H9 (cell line): Measurements from ENCODE around the gene S100B. TPM values are rescaled to one million over a fixed set of nuclear protein-coding genes. Genes with fewer than 3 reads are reported as not detected.

Experiments
- DNase-seq: peaks from one replicate; pipeline ENCODE4 v3.0.0-alpha.2; 2017
- H2AFZ ChIP-seq: one replicate; pipeline ENCODE4 v1.6.1; 2013; ENCODE audit warnings: mild to moderate bottlenecking, low read length, control low read depth, moderate library complexity
- H2AK5ac ChIP-seq: 2 replicates; pipeline ENCODE4 v1.6.1; 2013; ENCODE audit warnings: low read length, control low read depth, mixed read lengths; ENCODE audit not compliant: insufficient read length
- H2BK120ac ChIP-seq: one replicate; pipeline ENCODE4 v1.6.1; 2013; ENCODE audit warnings: low read depth, mild to moderate bottlenecking, low read length, control low read depth, inconsistent platforms; ENCODE audit not compliant: poor library complexity, severe bottlenecking
- H2BK12ac ChIP-seq: 2 replicates; pipeline ENCODE4 v1.6.1; 2013; ENCODE audit warnings: low read length, control low read depth, mixed read lengths, low read depth; ENCODE audit not compliant: insufficient read length
- H2BK15ac ChIP-seq: 2 replicates; pipeline ENCODE4 v1.6.1; 2013; ENCODE audit warnings: low read depth, low read length, control low read depth
- H2BK20ac ChIP-seq: one replicate; pipeline ENCODE4 v1.6.1; 2013; ENCODE audit warnings: low read depth, mild to moderate bottlenecking, low read length, control low read depth, inconsistent platforms; ENCODE audit not compliant: poor library complexity, severe bottlenecking
- H2BK5ac ChIP-seq: 2 replicates; pipeline ENCODE4 v1.6.1; 2013; ENCODE audit warnings: low read length, control low read depth, mixed read lengths; ENCODE audit not compliant: insufficient read length
- H3K14ac ChIP-seq: 2 replicates; pipeline ENCODE4 v1.6.1; 2013; ENCODE audit warnings: low read length, control low read depth; ENCODE audit not compliant: insufficient read depth
- H3K18ac ChIP-seq: 2 replicates; pipeline ENCODE4 v1.6.1; 2013; ENCODE audit warnings: low read depth, mild to moderate bottlenecking, mixed read lengths, low read length, control low read depth; ENCODE audit not compliant: insufficient read length
- H3K23ac ChIP-seq: 2 replicates; pipeline ENCODE4 v1.6.1; 2013; ENCODE audit warnings: low read length, control low read depth, mixed read lengths, low read depth; ENCODE audit not compliant: insufficient read length
- H3K23me2 ChIP-seq: 2 replicates; pipeline ENCODE4 v1.6.1; 2013; ENCODE audit warnings: low read depth, mild to moderate bottlenecking, mixed read lengths, low read length, control low read depth; ENCODE audit not compliant: insufficient read length, poor library complexity, severe bottlenecking
- H3K27ac ChIP-seq: 2 replicates; pipeline ENCODE4 v1.5.1; 2013; ENCODE audit warnings: low read length, control low read depth, mixed read lengths, low read depth; ENCODE audit not compliant: insufficient read length
- H3K27me3 ChIP-seq: 2 replicates; pipeline ENCODE4 v1.6.1; 2013; ENCODE audit warnings: low read length, control low read depth, inconsistent platforms; ENCODE audit not compliant: insufficient read depth
- H3K4ac ChIP-seq: 2 replicates; pipeline ENCODE4 v1.6.1; 2013; ENCODE audit warnings: low read depth, mild to moderate bottlenecking, control low read depth, inconsistent platforms, low read length, moderate library complexity
- H3K4me1 ChIP-seq: 2 replicates; pipeline ENCODE4 v1.6.1; 2013; ENCODE audit warnings: low read length, control low read depth, inconsistent platforms; ENCODE audit not compliant: insufficient read depth
- H3K4me2 ChIP-seq: 2 replicates; pipeline ENCODE4 v1.6.1; 2013; ENCODE audit warnings: low read length, control low read depth, mixed read lengths; ENCODE audit not compliant: insufficient read length, insufficient read depth
- H3K56ac ChIP-seq: 2 replicates; pipeline ENCODE4 v1.6.1; 2013; ENCODE audit warnings: low read depth, mild to moderate bottlenecking, mixed read lengths, low read length, control low read depth; ENCODE audit not compliant: insufficient read length
- H3K79me1 ChIP-seq: 2 replicates; pipeline ENCODE4 v1.6.1; 2013; ENCODE audit warnings: low read depth, mild to moderate bottlenecking, moderate library complexity, low read length, control low read depth, inconsistent platforms; ENCODE audit not compliant: insufficient read depth, poor library complexity, severe bottlenecking
- H3K79me2 ChIP-seq: 2 replicates; pipeline ENCODE4 v1.6.1; 2013; ENCODE audit warnings: low read length, control low read depth, inconsistent platforms; ENCODE audit not compliant: insufficient read depth
- H3K9ac ChIP-seq: 2 replicates; pipeline ENCODE4 v1.6.1; 2013; ENCODE audit warnings: low read length, control low read depth, mixed read lengths; ENCODE audit not compliant: insufficient read length; ENCODE audit errors: extremely low read depth
- H3K9me3 ChIP-seq: one replicate; pipeline ENCODE4 v1.6.1; 2013; ENCODE audit warnings: low read depth, low read length, inconsistent platforms; ENCODE audit not compliant: control insufficient read depth
- H3T11ph ChIP-seq: one replicate; pipeline ENCODE4 v1.6.1; 2013; ENCODE audit warnings: mild to moderate bottlenecking, low read length, control low read depth, inconsistent platforms
- H4K20me1 ChIP-seq: one replicate; pipeline ENCODE4 v1.6.1; 2013; ENCODE audit not compliant: control insufficient read depth, insufficient read length, insufficient read depth
- H4K5ac ChIP-seq: 2 replicates; pipeline ENCODE4 v1.6.1; 2013; ENCODE audit warnings: low read depth, mild to moderate bottlenecking, mixed read lengths, low read length, control low read depth; ENCODE audit not compliant: insufficient read length
- H4K8ac ChIP-seq: replicated peaks from 2 replicates; pipeline ENCODE4 v1.6.1; 2013; ENCODE audit warnings: low read length, control low read depth, mixed read lengths, low read depth; ENCODE audit not compliant: insufficient read length
- H4K91ac ChIP-seq: 2 replicates; pipeline ENCODE4 v1.6.1; 2013; ENCODE audit warnings: low read depth, mild to moderate bottlenecking, moderate library complexity, mixed read lengths, low read length, control low read depth; ENCODE audit not compliant: insufficient read length
- H3K27ac Mint-ChIP-seq, 3 experiments: 2 replicates in 2 of 3; 3 replicates in 1 of 3; pipeline ENCODE4 v1.8.0; 2020 to 2021; ENCODE audit warnings: mixed read lengths in 3 of 3, mild to moderate bottlenecking in 1 of 3, moderate library complexity in 1 of 3
- H3K27me3 Mint-ChIP-seq: 2 replicates; pipeline ENCODE4 v1.8.0; 2021; ENCODE audit warnings: low read depth, mild to moderate bottlenecking, moderate library complexity, mixed read lengths
- H3K36me3 Mint-ChIP-seq, 3 experiments: 2 replicates in 2 of 3; 3 replicates in 1 of 3; pipeline ENCODE4 v1.8.0; 2020 to 2021; ENCODE audit warnings: low read depth in 3 of 3, mixed read lengths in 3 of 3; ENCODE audit not compliant: insufficient read depth in 1 of 3
- H3K4me1 Mint-ChIP-seq, 2 experiments: 2 replicates each; pipeline ENCODE4 v1.8.0; 2020; ENCODE audit warnings: mixed read lengths in 2 of 2
- H3K4me3 Mint-ChIP-seq, 2 experiments: 2 replicates in 1 of 2; 3 replicates in 1 of 2; pipeline ENCODE4 v1.8.0; 2020 to 2021; ENCODE audit warnings: mild to moderate bottlenecking in 2 of 2, mixed read lengths in 2 of 2, moderate library complexity in 1 of 2
- H3K9me3 Mint-ChIP-seq, 2 experiments: 2 replicates in 1 of 2; 3 replicates in 1 of 2; pipeline ENCODE4 v1.8.0; 2020; ENCODE audit warnings: mild to moderate bottlenecking in 2 of 2, mixed read lengths in 2 of 2, moderate library complexity in 1 of 2
- WGBS: extraction: QIAGEN DNeasy Blood & Tissue Kit; methylation state at CpG from one replicate; pipeline ENCODE4 v1.1.7; 2013; ENCODE audit warnings: missing lambda C conversion rate, low lambda C conversion rate, mixed read lengths; ENCODE audit not compliant: insufficient read length; ENCODE audit errors: extremely low coverage; 5-methylcytosine and 5-hydroxymethylcytosine counted together
- total RNA-seq: library from RNA; stranded (reverse); gene quantifications from 2 replicates; pipeline ENCODE4 v1.2.1, GENCODE V29; 2021
- TF ChIP-seq, protein P1 (sequence below): fragments of 200-600 bp; sonication (generic); conservative IDR thresholded peaks from 3 replicates; pipeline ENCODE4 v1.8.0; 2021; ENCODE audit warnings: antibody characterized with exemption, mild to moderate bottlenecking

The S100B gene
- total RNA-seq, 1 experiment from 2014 or later, result 0.26 TPM

GRCh38 chr21:46650476-46651098 lies 45.7 kb upstream of the S100B start:
- H3K27me3 Mint-ChIP-seq, result no peaks in the 10 kb centered on the region
- H2BK120ac ChIP-seq, result no peak overlapping the region
- no peak overlapping the region for H3K18ac ChIP-seq
- H2AFZ ChIP-seq, result no peak overlapping the region
- no peak overlapping the region for H3K9ac ChIP-seq
- no peaks in the 10 kb centered on the region for H3K9me3 ChIP-seq
- H2BK15ac ChIP-seq, result no peak overlapping the region
- H3K56ac ChIP-seq, result no peak overlapping the region
- no peaks in the 10 kb centered on the region for H3K79me2 ChIP-seq
- no CpG with 5 or more reads among the region's 14 CpGs for WGBS
- H2AK5ac ChIP-seq, result no peak overlapping the region
- no peak overlapping the region for H3K23ac ChIP-seq
- H2BK5ac ChIP-seq, result no peak overlapping the region
- H4K20me1 ChIP-seq, result no peaks in the 10 kb centered on the region
- peak overlapping the region; percentile 65 to 75 (median 66); a peak in 3 of 7 replicates for H3K27ac Mint-ChIP-seq
- no peak overlapping the region for H3K14ac ChIP-seq
- peaks cover 64 to 89% (median 84%) of the 10 kb centered on the region in 3 experiments for H3K36me3 Mint-ChIP-seq
- H3K4me2 ChIP-seq, result no peak overlapping the region
- no peak for DNase-seq
- no peaks in the 10 kb centered on the region; a peak in 1 of 4 replicates for H3K4me1 Mint-ChIP-seq
- no peaks in the 10 kb centered on the region for H3K27me3 ChIP-seq
- no peak overlapping the region for H3K4me3 Mint-ChIP-seq
- H3T11ph ChIP-seq, result no peak overlapping the region
- no peaks in the 10 kb centered on the region for H3K79me1 ChIP-seq
- H3K4me1 ChIP-seq, result no peaks in the 10 kb centered on the region
- no peaks in the 10 kb centered on the region for H3K23me2 ChIP-seq
- no peak overlapping the region for H2BK20ac ChIP-seq
- no peak overlapping the region for H3K27ac ChIP-seq
- no peak overlapping the region for H4K5ac ChIP-seq
- peaks cover 6 to 10% of the 10 kb centered on the region in 2 experiments for H3K9me3 Mint-ChIP-seq
- no peak overlapping the region for H4K91ac ChIP-seq
- no peak overlapping the region for H2BK12ac ChIP-seq
- H3K4ac ChIP-seq, result no peak overlapping the region
- TF ChIP-seq, protein P1, sequence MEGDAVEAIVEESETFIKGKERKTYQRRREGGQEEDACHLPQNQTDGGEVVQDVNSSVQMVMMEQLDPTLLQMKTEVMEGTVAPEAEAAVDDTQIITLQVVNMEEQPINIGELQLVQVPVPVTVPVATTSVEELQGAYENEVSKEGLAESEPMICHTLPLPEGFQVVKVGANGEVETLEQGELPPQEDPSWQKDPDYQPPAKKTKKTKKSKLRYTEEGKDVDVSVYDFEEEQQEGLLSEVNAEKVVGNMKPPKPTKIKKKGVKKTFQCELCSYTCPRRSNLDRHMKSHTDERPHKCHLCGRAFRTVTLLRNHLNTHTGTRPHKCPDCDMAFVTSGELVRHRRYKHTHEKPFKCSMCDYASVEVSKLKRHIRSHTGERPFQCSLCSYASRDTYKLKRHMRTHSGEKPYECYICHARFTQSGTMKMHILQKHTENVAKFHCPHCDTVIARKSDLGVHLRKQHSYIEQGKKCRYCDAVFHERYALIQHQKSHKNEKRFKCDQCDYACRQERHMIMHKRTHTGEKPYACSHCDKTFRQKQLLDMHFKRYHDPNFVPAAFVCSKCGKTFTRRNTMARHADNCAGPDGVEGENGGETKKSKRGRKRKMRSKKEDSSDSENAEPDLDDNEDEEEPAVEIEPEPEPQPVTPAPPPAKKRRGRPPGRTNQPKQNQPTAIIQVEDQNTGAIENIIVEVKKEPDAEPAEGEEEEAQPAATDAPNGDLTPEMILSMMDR, result no peak
- H4K8ac ChIP-seq, result no peak overlapping the region
